HG03439 (cell line): ENCODE results near the gene NEDD8.

ENCODE experiments used
- ATAC-seq: cut with Tn5 transposase; IDR thresholded peaks from one replicate; pipeline ENCODE4 v1.9.1; 2021; ENCODE audit warnings: mild to moderate bottlenecking, moderate library complexity; ENCODE audit not compliant: unreplicated experiment

The NEDD8 gene

DNA sequence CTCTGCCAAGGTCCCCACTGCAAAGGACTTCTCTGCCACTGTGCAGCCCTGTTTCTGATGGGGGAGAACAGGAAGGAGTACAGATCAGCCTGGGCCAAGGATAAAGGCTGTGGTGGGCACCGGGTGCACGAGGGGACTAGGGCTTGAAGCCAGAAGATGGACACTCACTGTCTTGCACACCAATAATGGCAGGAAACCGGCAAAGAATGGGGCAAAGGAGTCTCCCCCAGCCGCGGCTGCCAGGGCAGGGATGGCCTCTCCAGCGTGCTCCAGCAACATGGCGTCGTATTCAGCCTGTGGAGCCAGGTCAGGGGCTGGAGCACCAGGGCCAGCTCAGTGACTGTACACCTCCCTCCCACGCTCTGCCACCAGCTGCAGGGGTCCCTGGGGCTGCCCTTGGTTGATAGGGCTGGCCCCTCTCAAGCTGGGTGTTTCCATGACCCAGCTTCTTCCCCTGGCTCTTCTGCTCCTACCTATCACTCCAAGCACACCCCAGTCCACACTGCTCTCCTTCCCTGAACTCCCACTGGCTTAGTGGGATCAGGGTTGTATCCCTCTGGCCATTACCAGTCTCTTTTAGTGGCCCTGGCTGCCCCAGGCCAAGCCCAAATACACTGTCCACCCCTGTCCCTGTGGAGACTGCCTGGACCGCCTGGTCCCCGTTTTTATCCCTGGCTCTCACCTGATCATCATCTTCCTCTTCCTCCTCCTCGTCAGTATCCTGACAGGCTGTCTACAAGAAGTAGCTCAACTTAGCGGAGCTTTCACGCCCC is 49.9 kb downstream of the NEDD8 start:
- no peak for ATAC-seq

GRCh38 chr14:24181371-24182077 is 50.6 kb downstream of the NEDD8 start:
- no peak for ATAC-seq

DNA sequence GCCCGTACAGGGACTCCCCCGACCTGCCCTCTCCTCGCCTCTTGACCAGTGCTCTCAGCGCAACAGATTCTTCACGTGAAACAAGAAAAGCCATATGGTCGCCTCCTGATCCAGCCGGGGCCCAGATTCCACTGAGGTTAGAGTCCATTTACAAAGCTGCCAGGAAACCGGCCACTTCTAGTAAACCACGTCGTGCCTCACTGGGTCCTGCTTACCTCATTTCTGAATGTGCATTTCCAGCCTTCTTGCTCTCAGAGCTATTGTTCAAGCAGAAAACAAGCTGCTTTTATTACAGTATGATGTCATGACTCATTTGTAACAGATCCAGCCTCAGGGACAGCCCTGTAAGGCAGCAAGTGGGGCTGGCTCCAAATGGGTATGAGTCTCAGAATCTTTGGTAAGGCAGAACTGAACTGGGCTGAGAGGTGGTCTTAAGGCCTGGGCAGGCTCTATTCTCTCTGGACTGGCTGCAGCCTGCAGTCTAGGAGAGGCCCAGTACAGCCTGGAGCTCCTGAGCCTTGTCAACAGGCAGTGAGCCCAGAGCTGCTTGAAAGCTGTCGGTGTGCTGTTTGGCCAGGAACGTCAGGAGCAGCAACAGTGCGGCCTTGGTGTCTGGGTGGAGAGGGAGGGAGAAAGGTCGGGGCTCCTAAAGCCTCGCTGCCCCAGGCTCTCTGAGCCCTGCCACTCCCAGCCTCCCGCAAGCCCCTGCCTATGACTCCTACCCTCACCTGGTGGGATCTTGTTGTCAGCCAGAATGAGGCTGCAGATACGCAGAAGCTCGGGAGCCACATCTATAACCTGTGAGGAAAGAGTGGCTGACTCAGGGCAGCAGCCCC is 52.0 kb downstream of the NEDD8 start:
- no peak for ATAC-seq

DNA sequence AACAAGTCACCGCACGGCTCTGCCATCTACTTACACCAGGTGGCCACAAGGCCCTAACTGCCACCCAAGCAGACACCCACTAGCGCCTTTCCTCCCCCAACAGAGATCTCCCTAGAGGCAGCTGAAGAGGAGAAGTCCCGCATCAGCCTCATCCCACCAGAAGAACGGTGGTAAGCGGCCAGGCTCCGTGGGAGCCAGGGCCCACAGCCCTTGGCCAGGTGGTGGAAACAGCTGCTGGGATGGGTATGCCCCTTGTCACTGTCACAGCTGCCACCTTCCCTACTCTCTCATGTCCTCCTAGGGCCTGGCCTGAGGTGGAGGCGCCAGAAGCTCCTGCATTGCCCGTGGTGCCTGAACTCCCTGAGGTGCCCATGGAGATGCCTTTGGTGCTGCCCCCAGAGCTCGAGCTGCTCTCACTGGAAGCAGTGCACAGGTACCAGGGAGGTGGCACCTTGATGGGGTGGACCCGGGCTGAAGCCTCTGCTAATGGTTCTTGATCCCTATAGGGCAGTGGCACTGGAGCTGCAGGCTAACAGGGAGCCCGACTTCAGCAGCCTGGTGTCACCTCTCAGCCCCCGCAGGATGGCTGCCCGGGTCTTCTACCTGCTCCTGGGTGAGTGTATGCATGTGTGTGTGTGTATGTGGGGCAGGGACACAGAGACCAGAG is 52.7 kb downstream of the NEDD8 start:
- no peak for ATAC-seq

DNA sequence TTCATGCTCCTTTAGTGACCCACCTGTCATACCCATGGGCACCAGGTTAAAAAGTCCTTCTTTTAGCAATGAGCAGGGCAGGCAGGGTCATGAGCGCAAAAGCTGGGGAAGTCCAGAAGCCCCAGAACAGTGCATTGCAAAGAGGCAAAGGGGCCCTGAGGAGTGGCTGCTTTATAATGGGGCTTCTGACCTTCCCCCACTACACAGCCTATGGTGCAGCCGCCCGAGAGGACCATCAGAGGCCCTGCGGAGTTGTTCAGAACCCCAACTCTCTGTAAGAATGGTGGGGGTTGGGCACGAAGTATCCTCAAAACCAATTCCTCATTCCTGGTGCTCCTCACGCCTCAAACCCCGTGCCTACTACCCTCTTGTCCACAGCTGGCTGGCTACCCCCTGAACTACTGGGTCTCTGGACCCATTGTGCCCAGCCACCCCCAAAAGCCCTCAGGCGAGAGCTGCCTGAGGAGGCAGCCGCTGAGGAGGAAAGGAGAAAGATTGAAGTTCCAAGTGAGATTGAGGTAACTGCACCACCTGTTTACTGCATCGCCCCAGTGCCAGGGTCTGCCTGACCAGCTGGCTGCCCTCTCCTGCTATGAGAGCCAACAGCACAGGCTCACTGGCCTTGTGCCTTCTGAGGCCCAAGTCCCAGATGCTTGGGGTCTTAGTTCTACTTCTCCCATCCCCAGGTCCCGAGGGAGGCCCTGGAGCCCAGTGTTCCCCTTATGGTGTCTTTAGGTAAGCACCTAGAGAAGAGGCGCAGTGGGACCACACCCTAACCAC is 53.6 kb downstream of the NEDD8 start:
- no peak for ATAC-seq

DNA sequence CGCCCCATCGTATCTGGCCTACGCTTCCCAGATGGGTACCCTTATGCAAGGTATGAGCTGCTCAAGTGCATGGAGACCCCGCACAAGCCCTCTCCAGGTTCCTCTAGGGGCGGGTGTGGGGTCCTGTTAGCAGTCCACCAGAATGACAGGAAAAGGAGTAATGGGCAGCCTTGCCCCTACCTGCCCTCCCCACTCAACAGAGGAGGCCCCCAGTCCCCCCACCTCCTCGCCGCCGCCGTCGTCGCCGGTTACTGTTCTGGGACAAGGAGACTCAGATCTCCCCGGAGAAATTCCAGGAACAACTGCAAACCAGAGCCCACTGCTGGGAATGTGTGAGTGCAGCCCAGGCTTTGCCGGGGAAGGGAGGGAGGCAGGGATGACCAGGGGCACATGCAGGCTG is 54.3 kb downstream of the NEDD8 start:
- no peak for ATAC-seq

GRCh38 chr14:24177041-24177825 is 54.9 kb downstream of the NEDD8 start:
- ATAC-seq: no peak

- ATAC-seq: no peak
Observed at GRCh38 chr14:24176599-24176998, 55.6 kb downstream of the NEDD8 start.

GRCh38 chr14:24172871-24173281 is 59.3 kb downstream of the NEDD8 start:
- no peak for ATAC-seq

GRCh38 chr14:24172261-24172860 is 59.8 kb downstream of the NEDD8 start:
- no peak for ATAC-seq

- peak; percentile 63 for ATAC-seq
Observed at GRCh38 chr14:24171422-24172260, 60.5 kb downstream of the NEDD8 start, which contains the start of gene REC8. REC8 (plus strand) TSS chr14:24172080; CDS start chr14:24172553, 473 bp downstream.

GRCh38 chr14:24167469-24168114 is 64.6 kb downstream of the NEDD8 start:
- no peak for ATAC-seq
